Astrocyte (in vitro differentiated cells and primary cell): ENCODE results near the gene APOC4.

ENCODE experiments used
- EZH2 ChIP-seq: IDR thresholded peaks from 2 replicates; pipeline ENCODE4 v1.6.1; 2012; ENCODE audit warnings: mild to moderate bottlenecking, low read length, inconsistent platforms; ENCODE audit not compliant: insufficient read depth
- TF ChIP-seq, protein P1 (sequence below): IDR thresholded peaks from 2 replicates; pipeline ENCODE4 v1.5.1; 2011; ENCODE audit warnings: low read depth, mild to moderate bottlenecking, inconsistent platforms, low read length, moderate library complexity; ENCODE audit not compliant: insufficient read depth

DNA sequence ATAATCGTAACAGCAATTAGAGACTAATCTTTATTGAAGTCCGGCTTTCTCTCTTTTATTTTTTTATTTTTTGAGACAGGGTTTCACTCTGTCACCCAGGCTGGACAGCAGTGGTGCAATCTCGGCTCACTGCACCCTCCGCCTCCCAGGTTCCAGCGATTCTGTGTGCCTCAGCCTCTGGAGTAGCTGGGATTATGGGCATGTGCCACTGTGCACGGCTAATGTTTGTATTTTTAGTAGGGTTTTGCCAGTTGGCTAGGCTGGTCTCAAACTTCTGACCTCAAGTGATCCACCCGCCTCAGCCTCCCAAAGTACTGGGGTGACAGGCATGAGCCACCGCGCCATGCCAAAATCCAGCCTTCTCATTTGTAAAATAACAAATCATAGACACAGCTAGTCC lies 7.5 kb downstream of the APOC4 start:
- TF ChIP-seq, protein P1, sequence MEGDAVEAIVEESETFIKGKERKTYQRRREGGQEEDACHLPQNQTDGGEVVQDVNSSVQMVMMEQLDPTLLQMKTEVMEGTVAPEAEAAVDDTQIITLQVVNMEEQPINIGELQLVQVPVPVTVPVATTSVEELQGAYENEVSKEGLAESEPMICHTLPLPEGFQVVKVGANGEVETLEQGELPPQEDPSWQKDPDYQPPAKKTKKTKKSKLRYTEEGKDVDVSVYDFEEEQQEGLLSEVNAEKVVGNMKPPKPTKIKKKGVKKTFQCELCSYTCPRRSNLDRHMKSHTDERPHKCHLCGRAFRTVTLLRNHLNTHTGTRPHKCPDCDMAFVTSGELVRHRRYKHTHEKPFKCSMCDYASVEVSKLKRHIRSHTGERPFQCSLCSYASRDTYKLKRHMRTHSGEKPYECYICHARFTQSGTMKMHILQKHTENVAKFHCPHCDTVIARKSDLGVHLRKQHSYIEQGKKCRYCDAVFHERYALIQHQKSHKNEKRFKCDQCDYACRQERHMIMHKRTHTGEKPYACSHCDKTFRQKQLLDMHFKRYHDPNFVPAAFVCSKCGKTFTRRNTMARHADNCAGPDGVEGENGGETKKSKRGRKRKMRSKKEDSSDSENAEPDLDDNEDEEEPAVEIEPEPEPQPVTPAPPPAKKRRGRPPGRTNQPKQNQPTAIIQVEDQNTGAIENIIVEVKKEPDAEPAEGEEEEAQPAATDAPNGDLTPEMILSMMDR: no peak
- TF ChIP-seq EZH2: no peak
